Measurements from ENCODE around the gene CHKB.

- TF ChIP-seq CTCF (IDR thresholded peaks at IDR 0.05) (no peak), POLR2A (IDR thresholded peaks at IDR 0.05) (no peak)
These were observed 30.0 kb upstream of the CHKB start for GRCh38 chr22:50612528-50613221.
